ENCODE measurements around the gene DACT3.

DNA sequence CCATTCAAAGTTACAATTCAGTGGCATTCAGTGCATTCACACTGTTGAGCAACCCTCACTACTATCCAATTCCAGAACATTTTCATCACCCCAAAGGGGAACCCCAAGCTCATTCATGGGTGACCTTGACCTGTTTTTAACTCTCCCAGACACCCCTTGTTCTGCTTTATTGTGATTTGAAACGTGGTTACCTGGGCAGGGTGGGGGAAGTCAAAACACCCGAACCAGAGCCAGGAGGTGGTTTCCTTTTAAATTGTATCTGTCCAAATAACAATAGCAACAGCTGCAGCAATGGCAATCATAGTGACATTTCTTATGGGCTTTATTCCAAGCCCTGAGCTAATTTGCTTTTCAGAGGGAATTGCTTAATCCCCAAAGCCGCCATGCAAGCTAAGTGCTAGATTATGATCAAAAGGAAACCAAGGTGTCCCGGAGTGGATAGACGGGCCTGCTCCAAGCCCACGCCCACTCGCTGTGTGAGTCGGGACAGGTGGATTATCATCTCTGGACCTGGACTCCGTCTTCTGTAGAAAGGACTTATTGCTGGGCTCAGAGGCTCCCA is 42.2 kb downstream of the DACT3 start:
- no peak for TF ChIP-seq TARDBP (IDR thresholded peaks at IDR 0.05)
- no peak for TF ChIP-seq SP1 (IDR thresholded peaks at IDR 0.05)
- no peak for TF ChIP-seq ZNF384 (IDR thresholded peaks at IDR 0.05)
- TF ChIP-seq FOXA1 (IDR thresholded peaks at IDR 0.05): no peak
- no peak for TF ChIP-seq FOXK2 (IDR thresholded peaks at IDR 0.05)
- no peak for TF ChIP-seq HDGF (IDR thresholded peaks at IDR 0.05; ENCODE audit: borderline replicate concordance)
- no peak for TF ChIP-seq FOXM1 (IDR thresholded peaks at IDR 0.05; ENCODE audit: borderline replicate concordance)
- no peak for TF ChIP-seq L3MBTL2 (conservative IDR thresholded peaks at IDR 0.05)
- TF ChIP-seq BHLHE40 (IDR thresholded peaks at IDR 0.05; ENCODE audit: borderline replicate concordance): no peak
- TF ChIP-seq NFRKB (IDR thresholded peaks at IDR 0.05): no peak
- TF ChIP-seq SUZ12 (IDR thresholded peaks at IDR 0.05): no peak
- no peak for TF ChIP-seq ELF4 (IDR thresholded peaks at IDR 0.05)
- no peak for TF ChIP-seq CTBP1 (IDR thresholded peaks at IDR 0.05; ENCODE audit: borderline replicate concordance)
- TF ChIP-seq, protein P1, sequence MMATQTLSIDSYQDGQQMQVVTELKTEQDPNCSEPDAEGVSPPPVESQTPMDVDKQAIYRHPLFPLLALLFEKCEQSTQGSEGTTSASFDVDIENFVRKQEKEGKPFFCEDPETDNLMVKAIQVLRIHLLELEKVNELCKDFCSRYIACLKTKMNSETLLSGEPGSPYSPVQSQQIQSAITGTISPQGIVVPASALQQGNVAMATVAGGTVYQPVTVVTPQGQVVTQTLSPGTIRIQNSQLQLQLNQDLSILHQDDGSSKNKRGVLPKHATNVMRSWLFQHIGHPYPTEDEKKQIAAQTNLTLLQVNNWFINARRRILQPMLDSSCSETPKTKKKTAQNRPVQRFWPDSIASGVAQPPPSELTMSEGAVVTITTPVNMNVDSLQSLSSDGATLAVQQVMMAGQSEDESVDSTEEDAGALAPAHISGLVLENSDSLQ (IDR thresholded peaks at IDR 0.05): no peak

Data from HEK293T (cell line).